Activated CD8-positive, alpha-beta memory T cell treated with anti-CD3 and anti-CD28 coated beads for 48 hours (primary cell): ENCODE results near the gene HEG1.
"Not testable (repeated sequence)": the region's sequence is repeated elsewhere in the genome, so short reads cannot be mapped to it uniquely, and the experiment has no call there.

Experiments used
- DNase-seq, 3 experiments: peaks; one replicate each; pipeline ENCODE4 v3.0.0-alpha.2; 2020; ENCODE audit warnings: low read depth in 2 of 3, low spot score in 2 of 3

Gene HEG1

GRCh38 chr3:124963755-124964154 lies 92.0 kb downstream of the HEG1 start:
- DNase-seq, result no peak

DNA sequence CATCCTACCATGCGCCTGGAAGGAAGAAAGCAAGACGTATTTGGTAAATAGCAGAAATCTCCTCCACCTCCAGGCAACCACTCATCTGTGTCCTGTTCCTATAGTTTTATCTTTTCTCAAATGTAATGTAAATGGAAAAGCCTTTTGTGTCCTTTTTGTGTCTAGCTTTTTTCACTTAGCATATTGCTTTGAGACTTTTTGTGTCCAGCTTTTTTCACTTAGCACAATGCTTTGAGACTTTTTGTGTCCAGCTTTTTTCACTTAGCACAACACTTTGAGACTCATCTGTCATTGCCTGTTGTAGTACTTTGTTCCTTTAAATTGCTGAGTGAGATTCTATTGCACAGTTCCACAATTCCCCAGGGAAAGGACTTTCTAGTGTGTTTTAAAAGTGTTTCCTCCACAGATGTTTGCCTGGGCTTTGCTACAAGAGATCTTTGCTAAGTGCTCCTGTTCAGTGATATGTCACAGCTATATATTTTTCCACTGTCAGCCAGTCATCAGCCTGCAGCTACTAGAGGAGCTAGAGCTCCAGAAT lies 93.3 kb downstream of the HEG1 start:
- no peak for DNase-seq

DNA sequence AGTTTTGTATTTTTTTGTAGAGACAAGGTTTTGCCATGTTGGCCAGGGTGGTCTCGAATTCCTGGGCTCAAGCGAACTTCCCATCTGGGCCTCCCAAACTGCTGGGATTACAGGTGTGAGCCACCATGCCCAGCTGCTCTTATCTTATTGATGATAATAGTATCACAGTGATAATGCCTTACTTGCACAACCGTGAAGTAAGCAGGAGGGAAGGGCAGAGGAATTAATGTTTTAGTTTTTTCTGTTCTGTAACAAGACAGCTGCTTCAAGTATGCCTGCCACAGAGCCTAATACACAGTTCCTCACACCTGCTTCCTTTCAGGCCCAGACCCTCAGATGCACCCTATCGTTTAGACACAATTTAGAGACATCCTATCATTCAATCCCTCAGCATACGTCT lies 95.1 kb downstream of the HEG1 start:
- DNase-seq, result no peak

DNA sequence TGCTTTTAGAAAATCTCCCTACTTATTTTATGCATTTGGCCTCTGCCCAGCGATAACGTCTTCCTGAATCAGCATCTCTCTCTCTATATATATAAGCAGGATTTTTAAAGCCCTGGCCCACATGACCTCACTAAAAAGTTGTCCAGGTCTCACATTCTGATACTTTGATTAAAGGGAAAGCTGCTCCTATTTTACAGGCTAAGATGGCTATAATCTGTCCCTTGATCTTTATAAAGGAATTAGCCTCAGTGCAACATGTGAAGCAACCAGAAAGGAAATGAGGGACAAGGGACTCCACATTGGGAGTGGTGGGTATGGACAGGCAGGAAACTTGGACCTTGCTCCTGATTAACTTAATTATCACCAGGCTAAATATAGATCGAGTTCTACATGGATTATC lies 95.7 kb downstream of the HEG1 start:
- DNase-seq, result no peak

DNA sequence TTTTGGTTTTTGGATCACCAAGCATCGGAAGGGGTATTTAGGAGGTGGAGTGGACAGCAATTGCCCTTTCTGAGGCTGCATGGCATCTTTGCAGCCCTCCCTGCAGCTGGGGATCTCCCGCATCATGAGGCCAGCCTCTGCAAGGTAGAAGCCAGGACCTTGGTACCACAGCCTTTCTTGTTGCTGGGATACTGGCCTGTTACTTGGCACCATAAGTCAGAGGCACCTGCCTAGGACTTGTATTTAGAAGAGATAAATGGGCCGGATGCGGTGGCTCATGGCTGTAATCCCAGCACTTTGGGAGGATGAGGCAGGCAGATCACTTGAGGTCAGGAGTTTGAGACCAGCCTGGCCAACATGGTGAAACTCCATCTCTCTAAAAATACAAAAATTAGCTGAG lies 97.8 kb downstream of the HEG1 start:
- not testable (repeated sequence) for DNase-seq

DNA sequence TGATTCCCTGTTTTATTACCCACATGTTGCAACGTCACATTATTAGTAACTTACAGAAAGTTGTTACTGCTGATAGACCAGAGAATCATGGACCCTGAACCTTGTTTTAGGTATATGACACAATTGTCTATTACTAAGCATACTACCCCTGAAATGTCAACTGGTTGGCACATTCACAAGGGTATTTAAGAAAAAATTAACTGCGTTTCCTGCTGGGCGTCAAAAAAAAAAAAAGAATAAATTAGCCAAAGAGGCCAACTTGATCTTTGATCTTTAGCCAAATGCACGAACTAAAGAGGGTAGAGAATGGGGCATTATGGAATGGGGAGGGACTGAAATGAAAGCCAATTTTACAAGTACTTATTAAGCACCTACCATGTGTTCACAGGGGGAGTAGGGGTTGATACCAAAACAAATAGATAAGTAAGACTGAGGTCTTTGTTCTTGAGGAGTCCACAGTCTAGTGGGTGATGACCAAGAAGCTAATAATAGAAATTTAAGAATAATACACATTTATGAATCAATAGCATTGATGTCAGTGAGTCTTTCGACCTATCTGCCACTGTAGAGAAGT lies 103.4 kb downstream of the HEG1 start:
- DNase-seq, result no peak

GRCh38 chr3:124951511-124952281 lies 104.1 kb downstream of the HEG1 start:
- no peak for DNase-seq

DNA sequence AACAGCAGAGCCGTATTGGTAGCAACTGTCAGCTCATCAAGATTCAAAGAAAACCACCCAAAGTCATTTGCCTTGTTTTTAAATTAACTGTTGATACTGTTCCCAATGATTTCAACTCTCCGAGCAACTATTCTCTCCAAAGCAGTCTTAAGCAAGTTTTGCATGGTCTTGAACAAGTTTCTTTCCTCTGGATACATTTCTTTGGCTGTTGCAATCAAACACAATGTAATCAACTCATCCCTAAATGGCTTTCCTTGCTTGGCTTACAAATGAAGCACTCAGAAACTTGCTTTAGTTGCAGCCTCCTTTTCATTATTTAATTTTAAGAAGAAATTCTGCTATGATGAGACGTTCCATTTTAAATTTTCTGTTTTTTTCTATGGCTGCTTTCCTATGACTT lies 105.8 kb downstream of the HEG1 start:
- no peak for DNase-seq

DNA sequence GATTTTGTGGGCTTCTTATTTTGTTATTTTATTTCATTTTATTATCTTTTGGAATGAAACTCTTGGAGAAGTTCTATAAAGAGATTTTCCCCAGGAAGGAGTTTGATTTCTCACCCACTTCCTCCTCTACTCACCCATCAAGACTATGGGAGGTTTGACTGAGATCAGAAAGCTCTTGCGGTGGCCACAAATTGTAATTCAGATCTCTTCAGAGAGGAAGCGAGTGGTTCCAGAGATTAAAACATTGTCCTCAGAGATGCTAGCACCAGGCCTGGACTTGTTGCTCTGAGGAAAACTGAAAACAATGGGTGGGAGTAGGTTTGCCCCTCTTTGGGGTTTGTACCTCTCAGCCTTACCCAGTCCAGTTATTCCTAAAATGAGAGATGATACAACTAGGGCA lies 113.2 kb downstream of the HEG1 start:
- no peak for DNase-seq

GRCh38 chr3:124941771-124942170 lies 114.0 kb downstream of the HEG1 start:
- no peak for DNase-seq

DNA sequence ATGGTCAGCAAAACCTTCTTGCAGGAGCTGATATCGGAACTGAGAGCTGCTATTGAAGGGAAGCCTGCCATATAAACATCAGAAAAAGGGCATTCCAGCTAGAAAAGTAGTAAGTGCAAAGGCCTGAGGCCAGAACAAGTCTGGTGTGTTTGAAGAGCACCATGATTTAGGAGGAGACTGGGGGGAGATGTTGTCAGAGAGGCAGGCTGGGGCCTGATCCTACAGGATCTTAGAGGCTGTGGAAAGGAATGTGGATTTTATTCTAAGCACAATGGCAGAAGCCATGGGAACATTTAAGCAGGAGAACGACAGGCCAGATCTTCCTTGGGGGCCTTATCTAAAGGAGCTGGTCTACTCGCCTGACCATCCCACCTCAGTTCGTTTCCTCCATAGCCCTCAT lies 116.1 kb downstream of the HEG1 start:
- no peak for DNase-seq

- DNase-seq, result no peak
Observed at GRCh38 chr3:124938896-124939295, 116.9 kb downstream of the HEG1 start.

- no peak for DNase-seq
Observed at GRCh38 chr3:124937049-124937448, 118.7 kb downstream of the HEG1 start.

DNA sequence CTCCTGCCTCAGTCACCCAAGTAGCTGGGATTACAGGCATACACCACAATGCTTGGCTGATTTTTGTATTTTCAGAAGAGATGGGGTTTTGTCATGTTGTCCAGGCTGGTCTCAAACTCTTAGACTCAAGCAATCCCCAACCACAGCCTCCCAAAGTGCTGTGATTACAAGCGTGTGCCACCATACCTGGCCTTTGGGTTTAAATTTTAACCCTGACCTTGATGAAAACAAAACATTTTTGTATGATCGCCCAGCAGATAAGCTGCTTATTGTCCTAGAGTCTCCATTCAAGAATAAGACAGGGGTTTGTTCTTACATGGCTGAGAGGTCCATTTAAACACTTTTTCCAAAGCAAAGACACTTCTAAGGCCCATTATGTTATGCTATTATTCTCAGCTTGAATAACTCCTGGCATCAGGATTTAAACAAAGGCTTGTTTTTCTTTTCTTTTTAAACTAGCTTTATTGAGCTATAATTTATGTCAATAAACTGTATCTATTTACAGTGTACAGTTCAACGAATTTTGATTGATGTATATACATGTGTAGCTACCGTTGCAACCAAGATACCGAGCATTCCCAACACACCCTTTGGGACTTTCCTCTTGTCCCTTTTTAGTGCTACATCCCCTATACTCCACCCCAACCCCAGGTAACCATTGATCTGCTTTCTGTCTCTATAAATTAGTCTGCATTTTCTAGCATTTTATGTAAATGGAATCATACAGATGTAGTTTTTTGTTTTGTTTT lies 119.8 kb downstream of the HEG1 start:
- no peak for DNase-seq

DNA sequence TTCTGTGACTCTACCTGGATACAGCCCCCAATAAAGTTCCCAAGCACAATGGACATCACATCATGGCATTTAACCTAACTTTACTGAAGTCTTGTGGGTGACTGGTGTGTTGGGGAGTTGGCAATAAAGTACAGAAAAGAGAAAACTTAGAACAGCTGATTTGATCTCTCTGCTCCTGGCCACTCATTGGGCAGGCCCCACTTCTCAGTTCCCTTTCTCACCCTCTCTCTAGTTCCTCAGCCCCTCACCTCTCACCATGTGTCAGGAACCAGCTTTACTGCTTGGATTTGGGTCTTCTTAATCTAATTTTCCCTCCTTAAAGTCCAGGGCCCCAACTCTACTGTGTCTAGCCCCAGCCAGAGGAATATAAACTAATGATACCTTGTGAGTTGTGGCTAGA lies 120.5 kb downstream of the HEG1 start:
- no peak for DNase-seq

DNA sequence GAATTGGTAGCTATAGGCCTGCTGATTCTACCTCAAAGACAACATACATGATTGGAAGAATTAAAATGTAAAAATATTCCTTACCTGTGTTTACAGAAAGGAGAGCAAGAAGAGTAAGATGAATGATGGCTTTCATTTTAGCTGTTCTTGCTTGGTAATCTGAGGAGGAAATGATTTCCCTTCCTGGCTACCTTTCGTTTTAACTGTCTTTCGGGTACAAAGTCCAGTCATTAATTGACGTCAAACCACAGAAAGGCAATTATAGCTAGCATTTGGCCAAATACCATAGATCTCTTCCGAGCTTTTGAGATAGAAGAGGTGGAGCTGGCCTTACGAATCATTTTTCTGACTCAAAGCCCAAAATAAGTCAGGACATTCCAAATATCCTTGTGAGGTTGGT lies 121.2 kb downstream of the HEG1 start, which contains the start of gene MUC13:
TSS of gene MUC13 (minus strand) at position 175 of the 400 bp plus-strand sequence. CDS start at position 136, 39 bp downstream.
- DNase-seq, result no peak

DNA sequence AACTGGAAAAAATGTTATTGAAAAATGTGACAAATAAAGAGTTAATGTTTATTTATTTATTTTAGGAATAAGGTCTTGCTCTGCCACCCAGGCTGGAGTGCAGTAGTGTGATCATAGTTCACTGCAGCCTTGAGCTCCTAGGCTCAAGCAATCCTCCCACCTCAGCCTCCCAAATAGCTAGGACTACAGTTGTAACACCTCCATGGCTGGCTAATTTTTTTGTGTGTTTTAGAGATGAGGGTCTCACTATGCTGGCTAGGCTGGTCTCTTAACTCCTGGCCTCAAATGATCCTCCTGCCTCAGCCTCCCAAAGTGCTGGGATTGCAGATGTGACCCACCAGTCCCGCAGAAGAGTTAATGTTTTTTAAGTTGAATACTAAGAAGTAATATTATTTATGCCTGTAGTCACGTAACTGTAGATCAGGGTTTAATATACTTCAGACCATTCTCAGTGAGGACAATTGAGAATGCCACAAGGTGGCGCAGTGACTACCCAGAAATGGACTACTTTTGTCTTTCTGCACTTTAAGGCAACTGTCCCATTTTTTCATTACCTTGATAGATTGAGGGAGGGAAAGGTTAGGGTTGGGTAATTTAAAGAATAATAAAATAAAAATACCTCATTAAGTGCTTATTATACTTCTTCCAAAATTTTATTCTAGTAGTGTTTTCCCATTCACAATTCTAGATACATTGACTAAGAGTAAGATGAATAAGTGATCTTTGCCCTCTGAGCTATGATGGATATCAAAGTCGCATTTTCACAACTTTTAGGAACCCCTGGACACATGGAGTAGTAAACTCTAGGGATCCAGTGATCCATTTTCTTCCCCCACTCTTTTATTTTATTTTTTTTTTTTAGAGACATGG lies 127.2 kb downstream of the HEG1 start:
- peak in 2 of 3 experiments; percentile 2 to 35 for DNase-seq

DNA sequence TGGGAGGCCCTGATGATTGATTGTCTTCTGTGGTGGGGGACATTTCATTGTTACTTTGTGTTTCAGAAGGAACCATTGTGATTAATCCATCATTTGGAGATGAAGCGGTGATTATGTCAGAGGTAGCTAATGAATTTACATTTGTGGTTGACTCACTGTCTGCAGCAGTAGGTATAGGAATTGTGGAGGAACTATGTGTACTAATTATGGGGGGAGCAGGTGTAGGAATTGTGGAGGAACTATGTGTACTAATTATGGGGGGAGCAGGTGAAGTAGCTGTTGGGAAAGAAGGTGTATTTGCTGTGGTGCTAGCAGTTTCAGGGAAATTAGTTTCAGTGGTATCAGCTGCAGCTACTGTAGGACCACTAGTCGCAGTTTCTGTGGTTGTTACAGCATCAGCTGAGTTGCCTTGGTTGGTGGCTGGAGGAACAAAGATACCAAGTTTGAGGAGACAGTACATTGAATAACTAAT lies 128.2 kb downstream of the HEG1 start:
- DNase-seq, result no peak

- no peak for DNase-seq
Observed at GRCh38 chr3:124926426-124927101, 129.2 kb downstream of the HEG1 start.

- no peak for DNase-seq
Observed at GRCh38 chr3:124924741-124925140, 131.1 kb downstream of the HEG1 start.
